HepG2 (cell line): ENCODE measurements around the gene PREX1. TPM values are rescaled to one million over a fixed set of nuclear protein-coding genes. Genes with fewer than 3 reads are reported as not detected.

Experiments used
- ARNT2 ChIP-seq: sonication (generic); formaldehyde crosslinking; IDR thresholded peaks from 2 replicates; pipeline ENCODE4 v1.8.0; 2022; ENCODE audit warnings: mild to moderate bottlenecking, low read depth, missing genetic modification reagents, moderate library complexity
- ELF4 ChIP-seq: sonication (generic); formaldehyde crosslinking; IDR thresholded peaks from 2 replicates; pipeline ENCODE4 v1.5.0; 2020; ENCODE audit warnings: missing genetic modification reagents, mild to moderate bottlenecking, moderate library complexity, borderline replicate concordance
- FOXO1 ChIP-seq: sonication (generic); formaldehyde crosslinking; IDR thresholded peaks from 2 replicates; pipeline ENCODE4 v1.4.0; 2020; ENCODE audit warnings: missing genetic modification reagents
- KAT7 ChIP-seq: IDR thresholded peaks from 2 replicates; pipeline ENCODE4 v1.6.1; 2018; ENCODE audit warnings: borderline replicate concordance, missing compliant biosample characterization
- MEIS2 ChIP-seq: sonication (generic); formaldehyde crosslinking; IDR thresholded peaks from 2 replicates; pipeline ENCODE4 v1.9.0; 2021; ENCODE audit warnings: mild to moderate bottlenecking, missing genetic modification reagents
- PRDM10 ChIP-seq: sonication (generic); formaldehyde crosslinking; IDR thresholded peaks from 2 replicates; pipeline ENCODE4 v1.4.0; 2020; ENCODE audit warnings: low read depth, missing genetic modification reagents
- PREB ChIP-seq: sonication (generic); formaldehyde crosslinking; IDR thresholded peaks from 2 replicates; pipeline ENCODE4 v1.4.0; 2020; ENCODE audit warnings: missing genetic modification reagents
- SKIL ChIP-seq: sonication (generic); formaldehyde crosslinking; IDR thresholded peaks from 2 replicates; pipeline ENCODE4 v1.8.0; 2022; ENCODE audit warnings: missing genetic modification reagents, mild to moderate bottlenecking, moderate library complexity, borderline replicate concordance
- SNRNP70 ChIP-seq: fragments of 200-400 bp; formaldehyde crosslinking; IDR thresholded peaks from 2 replicates; pipeline ENCODE4 v1.6.1; 2017; ENCODE audit warnings: mild to moderate bottlenecking, low read depth, low read length, moderate library complexity
- SP5 ChIP-seq: IDR thresholded peaks from 2 replicates; pipeline ENCODE4 v1.6.1; 2016; ENCODE audit warnings: low read depth, borderline replicate concordance
- polyA plus RNA-seq, 8 experiments: library from polyadenylated mRNA; depleted of rRNA in 3 of 8; stranded (reverse) in 7 of 8; unstranded in 1 of 8; fragments of >200 nt; fragmentation: Illumina TruSeq in 4 of 8; extraction: Trizol in 4 of 8; gene quantifications; 2 replicates each; pipeline versions ENCODE4 v1.2.1 to v1.2.3, GENCODE V29; 2011 to 2016; ENCODE audit warnings: low read depth in 4 of 8, missing spikeins in 1 of 8, mixed read lengths in 1 of 8; ENCODE audit not compliant: insufficient read depth in 1 of 8
- total RNA-seq, 5 experiments: library from RNA; depleted of rRNA; stranded (reverse); fragments of >200 nt; fragmentation: Illumina TruSeq; extraction: Trizol; gene quantifications; 2 replicates each; pipeline ENCODE4 v1.2.3, GENCODE V29; 2016; ENCODE audit warnings: low read depth in 1 of 5
- TF ChIP-seq, protein P1 (sequence below): sonication (generic); formaldehyde crosslinking; IDR thresholded peaks from 2 replicates; pipeline ENCODE4 v1.4.0; 2020; ENCODE audit warnings: mild to moderate bottlenecking, missing genetic modification reagents, borderline replicate concordance
- TF ChIP-seq, protein P2 (sequence below): sonication (generic); formaldehyde crosslinking; IDR thresholded peaks from 2 replicates; pipeline ENCODE4 v1.4.0; 2020; ENCODE audit warnings: missing genetic modification reagents

PREX1 gene
- total and polyA plus RNA-seq, 2 of the 13 experiments (the other 11 are each of a cell fraction or from before 2014, with no cell fraction given): 0.02 to 0.04 TPM

- TF ChIP-seq, protein P1, sequence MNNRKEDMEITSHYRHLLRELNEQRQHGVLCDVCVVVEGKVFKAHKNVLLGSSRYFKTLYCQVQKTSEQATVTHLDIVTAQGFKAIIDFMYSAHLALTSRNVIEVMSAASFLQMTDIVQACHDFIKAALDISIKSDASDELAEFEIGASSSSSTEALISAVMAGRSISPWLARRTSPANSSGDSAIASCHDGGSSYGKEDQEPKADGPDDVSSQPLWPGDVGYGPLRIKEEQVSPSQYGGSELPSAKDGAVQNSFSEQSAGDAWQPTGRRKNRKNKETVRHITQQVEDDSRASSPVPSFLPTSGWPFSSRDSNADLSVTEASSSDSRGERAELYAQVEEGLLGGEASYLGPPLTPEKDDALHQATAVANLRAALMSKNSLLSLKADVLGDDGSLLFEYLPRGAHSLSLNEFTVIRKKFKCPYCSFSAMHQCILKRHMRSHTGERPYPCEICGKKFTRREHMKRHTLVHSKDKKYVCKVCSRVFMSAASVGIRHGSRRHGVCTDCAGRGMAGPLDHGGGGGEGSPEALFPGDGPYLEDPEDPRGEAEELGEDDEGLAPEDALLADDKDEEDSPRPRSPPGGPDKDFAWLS: 0 out of 2 replicates have a peak, but pooled peaks have one; percentile 46
- TF ChIP-seq PRDM10: no peak
- peak; percentile 92 for TF ChIP-seq MEIS2 (CRISPR knock-in tag)
- TF ChIP-seq ARNT2: 0 out of 2 replicates have a peak, but pooled peaks have one; percentile 22
- TF ChIP-seq, protein P2, sequence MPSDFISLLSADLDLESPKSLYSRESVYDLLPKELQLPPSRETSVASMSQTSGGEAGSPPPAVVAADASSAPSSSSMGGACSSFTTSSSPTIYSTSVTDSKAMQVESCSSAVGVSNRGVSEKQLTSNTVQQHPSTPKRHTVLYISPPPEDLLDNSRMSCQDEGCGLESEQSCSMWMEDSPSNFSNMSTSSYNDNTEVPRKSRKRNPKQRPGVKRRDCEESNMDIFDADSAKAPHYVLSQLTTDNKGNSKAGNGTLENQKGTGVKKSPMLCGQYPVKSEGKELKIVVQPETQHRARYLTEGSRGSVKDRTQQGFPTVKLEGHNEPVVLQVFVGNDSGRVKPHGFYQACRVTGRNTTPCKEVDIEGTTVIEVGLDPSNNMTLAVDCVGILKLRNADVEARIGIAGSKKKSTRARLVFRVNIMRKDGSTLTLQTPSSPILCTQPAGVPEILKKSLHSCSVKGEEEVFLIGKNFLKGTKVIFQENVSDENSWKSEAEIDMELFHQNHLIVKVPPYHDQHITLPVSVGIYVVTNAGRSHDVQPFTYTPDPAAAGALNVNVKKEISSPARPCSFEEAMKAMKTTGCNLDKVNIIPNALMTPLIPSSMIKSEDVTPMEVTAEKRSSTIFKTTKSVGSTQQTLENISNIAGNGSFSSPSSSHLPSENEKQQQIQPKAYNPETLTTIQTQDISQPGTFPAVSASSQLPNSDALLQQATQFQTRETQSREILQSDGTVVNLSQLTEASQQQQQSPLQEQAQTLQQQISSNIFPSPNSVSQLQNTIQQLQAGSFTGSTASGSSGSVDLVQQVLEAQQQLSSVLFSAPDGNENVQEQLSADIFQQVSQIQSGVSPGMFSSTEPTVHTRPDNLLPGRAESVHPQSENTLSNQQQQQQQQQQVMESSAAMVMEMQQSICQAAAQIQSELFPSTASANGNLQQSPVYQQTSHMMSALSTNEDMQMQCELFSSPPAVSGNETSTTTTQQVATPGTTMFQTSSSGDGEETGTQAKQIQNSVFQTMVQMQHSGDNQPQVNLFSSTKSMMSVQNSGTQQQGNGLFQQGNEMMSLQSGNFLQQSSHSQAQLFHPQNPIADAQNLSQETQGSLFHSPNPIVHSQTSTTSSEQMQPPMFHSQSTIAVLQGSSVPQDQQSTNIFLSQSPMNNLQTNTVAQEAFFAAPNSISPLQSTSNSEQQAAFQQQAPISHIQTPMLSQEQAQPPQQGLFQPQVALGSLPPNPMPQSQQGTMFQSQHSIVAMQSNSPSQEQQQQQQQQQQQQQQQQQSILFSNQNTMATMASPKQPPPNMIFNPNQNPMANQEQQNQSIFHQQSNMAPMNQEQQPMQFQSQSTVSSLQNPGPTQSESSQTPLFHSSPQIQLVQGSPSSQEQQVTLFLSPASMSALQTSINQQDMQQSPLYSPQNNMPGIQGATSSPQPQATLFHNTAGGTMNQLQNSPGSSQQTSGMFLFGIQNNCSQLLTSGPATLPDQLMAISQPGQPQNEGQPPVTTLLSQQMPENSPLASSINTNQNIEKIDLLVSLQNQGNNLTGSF (CRISPR knock-in tag): no peak
- no peak for TF ChIP-seq KAT7 (CRISPR knock-in tag)
- 0 out of 2 replicates have a peak, but pooled peaks have one; percentile 18 for TF ChIP-seq SP5
- TF ChIP-seq ELF4: 0 out of 2 replicates have a peak, but pooled peaks have one; percentile 45
- TF ChIP-seq SNRNP70: no peak
- TF ChIP-seq SKIL (CRISPR knock-in tag): peak; percentile 9; the same call in 1 of the 2 replicates
- no peak for TF ChIP-seq PREB
- peak; percentile 39; the same call in 1 of the 2 replicates for TF ChIP-seq FOXO1 (CRISPR knock-in tag)
Measured at GRCh38 chr20:48738399-48739304, 89.1 kb downstream of the PREX1 start (continued).
